Thymus (tissue), 11 donors: ENCODE measurements around the gene METAP1D. TPM values are rescaled to one million over a fixed set of nuclear protein-coding genes. Genes with fewer than 3 reads are reported as not detected.

Source experiments
- DNase-seq, 9 donors: peaks; one replicate each; pipeline ENCODE4 v3.0.0-alpha.2; 2013; ENCODE audit warnings: low spot score in 9 of 9, low read depth in 6 of 9, missing footprints in 1 of 9
- H3K27ac ChIP-seq, 2 donors: one replicate each; pipeline ENCODE4 v1.5.1; 2013; ENCODE audit warnings: control low read depth in 1 of 2, low read depth in 1 of 2, low read length in 1 of 2, mild to moderate bottlenecking in 1 of 2, moderate library complexity in 1 of 2
- H3K27me3 ChIP-seq, 2 donors: one replicate each; pipeline ENCODE4 v1.5.1; 2013; ENCODE audit warnings: low read length in 1 of 2; ENCODE audit not compliant: control insufficient read depth in 2 of 2, insufficient read depth in 1 of 2
- H3K36me3 ChIP-seq, 2 donors: one replicate each; pipeline ENCODE4 v1.5.1; 2013; ENCODE audit warnings: low read length in 1 of 2, mild to moderate bottlenecking in 1 of 2, moderate library complexity in 1 of 2; ENCODE audit not compliant: control insufficient read depth in 2 of 2, insufficient read depth in 2 of 2
- H3K4me1 ChIP-seq, 2 donors: one replicate each; pipeline ENCODE4 v1.5.1; 2013; ENCODE audit warnings: low read length in 2 of 2; ENCODE audit not compliant: control insufficient read depth in 2 of 2, insufficient read depth in 2 of 2
- H3K4me3 ChIP-seq, 2 donors: one replicate each; pipeline ENCODE4 v1.5.1; 2013; ENCODE audit warnings: low read length in 2 of 2, control low read depth in 1 of 2, mild to moderate bottlenecking in 1 of 2
- H3K9me3 ChIP-seq, 2 donors: one replicate each; pipeline ENCODE4 v1.5.1; 2013; ENCODE audit warnings: low read length in 1 of 2, mild to moderate bottlenecking in 1 of 2; ENCODE audit not compliant: control insufficient read depth in 2 of 2, insufficient read depth in 1 of 2
- WGBS: extraction: QIAGEN DNeasy Blood & Tissue Kit; methylation state at CpG from one replicate; pipeline ENCODE4 v1.1.7; 2013; 5-methylcytosine and 5-hydroxymethylcytosine counted together
- polyA plus RNA-seq: library from polyadenylated mRNA; stranded (reverse); fragments of 200-250 nt; gene quantifications from one replicate; pipeline ENCODE4 v1.2.3, GENCODE V29; 2013
- total RNA-seq: library from RNA; stranded (reverse); fragments of 120-200 nt; gene quantifications from one replicate; pipeline ENCODE4 v1.2.4, GENCODE V29; 2013
- donor health status: healthy.

Gene METAP1D
- total and polyA plus RNA-seq, 2 donors: 2.4 to 4.2 TPM

GRCh38 chr2:172090044-172090961 lies 90.5 kb downstream of the METAP1D start:
- DNase-seq: peak in 2 of 9 donors; percentile 16 to 21
- H3K27me3 ChIP-seq: peaks cover 87 to 100% of the 10 kb centered on the region in 2 donors
- H3K4me1 ChIP-seq: peaks cover 3 to 51% of the 10 kb centered on the region in 2 donors
- 9% methylated on average over 39 of the region's 39 CpGs for WGBS
- H3K4me3 ChIP-seq: no peak overlapping the region
- no peak overlapping the region for H3K27ac ChIP-seq
- H3K36me3 ChIP-seq: no peaks in the 10 kb centered on the region
- H3K9me3 ChIP-seq: peaks cover 0 to 22% of the 10 kb centered on the region in 2 donors

GRCh38 chr2:172091000-172091641 lies 91.4 kb downstream of the METAP1D start:
- no peak overlapping the region for H3K27ac ChIP-seq
- H3K4me3 ChIP-seq: no peak overlapping the region
- H3K4me1 ChIP-seq: peaks cover 7 to 51% of the 10 kb centered on the region in 2 donors
- peak in 2 of 9 donors; percentile 6 to 26 for DNase-seq
- no peaks in the 10 kb centered on the region for H3K36me3 ChIP-seq
- 10% methylated on average over 13 of the region's 13 CpGs for WGBS
- peaks cover 0 to 24% of the 10 kb centered on the region in 2 donors for H3K9me3 ChIP-seq
- H3K27me3 ChIP-seq: peaks cover 85 to 100% of the 10 kb centered on the region in 2 donors

- peaks cover 0 to 27% of the 10 kb centered on the region in 2 donors for H3K9me3 ChIP-seq
- 18% methylated on average over 11 of the region's 11 CpGs for WGBS
- H3K4me1 ChIP-seq: peaks cover 9 to 51% of the 10 kb centered on the region in 2 donors
- no peaks in the 10 kb centered on the region for H3K36me3 ChIP-seq
- no peak overlapping the region for H3K27ac ChIP-seq
- H3K27me3 ChIP-seq: peaks cover 86 to 100% of the 10 kb centered on the region in 2 donors
- peak in 3 of 9 donors; percentile 7 to 32 (median 8) for DNase-seq
- H3K4me3 ChIP-seq: no peak overlapping the region
Measured at GRCh38 chr2:172091761-172092566, 92.2 kb downstream of the METAP1D start.

GRCh38 chr2:172092716-172093415 lies 93.1 kb downstream of the METAP1D start:
- H3K27ac ChIP-seq: no peak overlapping the region
- peak in 2 of 9 donors; percentile 13 to 38 for DNase-seq
- H3K4me1 ChIP-seq: peaks cover 13 to 51% of the 10 kb centered on the region in 2 donors
- WGBS: 12% methylated on average over 19 of the region's 19 CpGs
- peaks cover 0 to 31% of the 10 kb centered on the region in 2 donors for H3K9me3 ChIP-seq
- H3K4me3 ChIP-seq: no peak overlapping the region
- peaks cover 88 to 100% of the 10 kb centered on the region in 2 donors for H3K27me3 ChIP-seq
- no peaks in the 10 kb centered on the region for H3K36me3 ChIP-seq

- Histone ChIP-seq H3K27me3 (peaks cover 88 to 100% of the 10 kb centered on the region in 2 donors), H3K9me3 (peaks cover 0 to 24% of the 10 kb centered on the region in 2 donors), H3K4me1 (peaks cover 13 to 47% of the 10 kb centered on the region in 2 donors), H3K36me3 (no peaks in the 10 kb centered on the region), H3K27ac (no peak overlapping the region), H3K4me3 (no peak overlapping the region)
- DNase-seq: peak in 3 of 9 donors; percentile 17 to 42 (median 26)
- WGBS: 13% methylated on average over 18 of the region's 18 CpGs
Measured at GRCh38 chr2:172093416-172094293, 93.9 kb downstream of the METAP1D start.

GRCh38 chr2:172094294-172095145 lies 94.8 kb downstream of the METAP1D start:
- Histone ChIP-seq H3K36me3 (no peaks in the 10 kb centered on the region), H3K27ac (no peak overlapping the region), H3K9me3 (peaks cover 1 to 24% of the 10 kb centered on the region in 2 donors), H3K27me3 (peaks cover 87 to 100% of the 10 kb centered on the region in 2 donors), H3K4me1 (peaks cover 18 to 53% of the 10 kb centered on the region in 2 donors), H3K4me3 (peak overlapping the region; percentile 12 to 37)
- WGBS: 4% methylated on average over 66 of the region's 66 CpGs
- peak in 1 of 9 donors; percentile 25 for DNase-seq

GRCh38 chr2:172095146-172095904 lies 95.6 kb downstream of the METAP1D start:
- Histone ChIP-seq H3K36me3 (no peaks in the 10 kb centered on the region), H3K27ac (no peak overlapping the region), H3K4me1 (peaks cover 18 to 53% of the 10 kb centered on the region in 2 donors), H3K4me3 (peak overlapping the region; percentile 12 to 37), H3K9me3 (peaks cover 1 to 30% of the 10 kb centered on the region in 2 donors), H3K27me3 (peaks cover 88 to 100% of the 10 kb centered on the region in 2 donors)
- DNase-seq: peak in 3 of 9 donors; percentile 44 to 76 (median 58)
- 2% methylated on average over 51 of the region's 51 CpGs for WGBS
